PC-3 (cell line): Measurements from ENCODE around the gene AADACL2. TPM values are rescaled to one million over a fixed set of nuclear protein-coding genes. Genes with fewer than 3 reads are reported as not detected.
A peak's percentile ranks its signal among the peaks of the same experiment; 100 is the strongest.

Experiments used
- ATAC-seq: fragments of 200-7000 bp; cut with Tn5 transposase; 2 replicates; pipeline ENCODE4 v1.9.1; 2020; ENCODE audit warnings: mild to moderate bottlenecking, moderate library complexity
- BruUV-seq: library from RNA; stranded (reverse); fragments of 400-500 nt; replicated peaks from 2 replicates; lab custom pipeline; 2021; lab: Mats Ljungman, UMichigan
- CTCF ChIA-PET: fragments of 300-600 bp; sonication (Branson Sonifier 250); formaldehyde crosslinking; loops from one replicate; lab custom pipeline; 2022; ENCODE audit warnings: antibody characterized with exemption; lab: Charles Lee
- POLR2A ChIA-PET: fragments of 300-600 bp; sonication (Branson Sonifier 250); formaldehyde crosslinking; loops from one replicate; lab custom pipeline; 2022; ENCODE audit warnings: antibody characterized with exemption; ENCODE audit not compliant: unreplicated experiment; lab: Charles Lee
- DNase-seq: peaks from one replicate; pipeline ENCODE4 v3.0.0-alpha.2; 2015
- H2AFZ ChIP-seq: fragments of 300-600 bp; sonication (generic); 2 replicates; pipeline ENCODE4 v1.6.0; 2016; ENCODE audit warnings: antibody characterized with exemption, low read length
- H3F3A ChIP-seq: fragments of 300-600 bp; sonication (generic); one replicate; pipeline ENCODE4 v1.6.0; 2017; ENCODE audit warnings: antibody characterized with exemption, low read length, control low read depth, mild to moderate bottlenecking; ENCODE audit not compliant: unreplicated experiment
- H3K27ac ChIP-seq: fragments of 300-600 bp; sonication (generic); 2 replicates; pipeline ENCODE4 v1.5.1; 2016; ENCODE audit warnings: mild to moderate bottlenecking, low read length
- H3K27me3 ChIP-seq: fragments of 300-600 bp; sonication (generic); 2 replicates; pipeline ENCODE4 v1.6.1; 2016; ENCODE audit warnings: low read length, mixed read lengths
- H3K36me3 ChIP-seq: fragments of 300-600 bp; sonication (generic); 2 replicates; pipeline ENCODE4 v1.6.1; 2016; ENCODE audit warnings: low read depth, mixed run types, low read length, mixed read lengths
- H3K4me1 ChIP-seq: fragments of 300-600 bp; sonication (generic); 2 replicates; pipeline ENCODE4 v1.5.1; 2016; ENCODE audit warnings: low read length; ENCODE audit not compliant: insufficient read depth
- H3K4me2 ChIP-seq: fragments of 300-600 bp; sonication (generic); 2 replicates; pipeline ENCODE4 v1.6.0; 2016; ENCODE audit warnings: low read length
- H3K4me3 ChIP-seq: fragments of 300-600 bp; sonication (generic); 2 replicates; pipeline ENCODE4 v1.5.1; 2016; ENCODE audit warnings: mild to moderate bottlenecking, low read length, mixed read lengths
- H3K79me2 ChIP-seq: fragments of 300-600 bp; sonication (generic); 2 replicates; pipeline ENCODE4 v1.6.1; 2017; ENCODE audit warnings: low read length, mixed read lengths
- H3K9ac ChIP-seq: fragments of 300-600 bp; sonication (generic); 2 replicates; pipeline ENCODE4 v1.6.0; 2016; ENCODE audit warnings: mild to moderate bottlenecking, low read length
- H3K9me2 ChIP-seq: fragments of 300-600 bp; sonication (generic); replicated peaks from 2 replicates; pipeline ENCODE4 v1.6.1; 2016; ENCODE audit warnings: mixed run types, low read length, mixed read lengths
- H3K9me3 ChIP-seq: fragments of 300-600 bp; sonication (generic); 2 replicates; pipeline ENCODE4 v1.6.1; 2016; ENCODE audit warnings: low read length, mixed read lengths
- H4K20me1 ChIP-seq: fragments of 300-600 bp; sonication (generic); 2 replicates; pipeline ENCODE4 v1.6.1; 2016; ENCODE audit warnings: low read length, mixed read lengths
- EZH2 ChIP-seq: fragments of 300-600 bp; sonication (generic); IDR thresholded peaks from one replicate; pipeline ENCODE4 v1.6.1; 2017; ENCODE audit warnings: antibody characterized with exemption, mild to moderate bottlenecking, low read length; ENCODE audit not compliant: unreplicated experiment
- EZH2phosphoT487 ChIP-seq: fragments of 300-600 bp; sonication (generic); IDR thresholded peaks from 2 replicates; pipeline ENCODE4 v1.6.1; 2018; ENCODE audit warnings: mild to moderate bottlenecking, antibody characterized with exemption, low read length, borderline replicate concordance
- intact Hi-C: fragments of 100-400 bp; cut with micrococcal nuclease; formaldehyde crosslinking; loops from 2 replicates; pipeline ENCODE4 v1.9.0; 2023
- total RNA-seq: library from RNA; depleted of rRNA; stranded (reverse); fragments of >200 nt; gene quantifications from 2 replicates; pipeline ENCODE4 v1.2.3, GENCODE V29; 2014
- TF ChIP-seq, protein P1 (sequence below): fragments of 300-600 bp; sonication (generic); conservative IDR thresholded peaks from 2 replicates; pipeline ENCODE4 v1.5.1; 2017; ENCODE audit warnings: antibody characterized with exemption, low read depth, mild to moderate bottlenecking, low read length

Gene AADACL2
- total RNA-seq, 1 experiment from 2014 or later, result not detected

DNA sequence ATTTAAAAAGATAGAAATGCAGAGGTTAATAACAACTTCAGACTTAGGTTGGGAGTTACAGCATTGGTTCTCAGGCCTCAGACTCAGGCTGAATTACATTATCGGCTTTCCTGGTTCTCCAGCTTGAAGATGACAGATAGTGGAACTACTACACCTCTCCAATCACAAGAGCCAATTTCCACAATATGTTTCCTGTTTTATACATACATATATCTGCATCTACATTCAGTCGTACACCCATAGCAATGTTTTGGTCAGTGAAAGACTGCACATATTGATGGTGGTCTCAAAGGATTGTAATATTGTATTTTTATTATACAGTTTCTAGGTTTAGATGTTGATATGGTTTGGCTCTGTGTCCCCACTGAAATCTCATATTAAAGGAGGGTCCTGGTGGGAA, 35.4 kb downstream of the AADACL2 start:
- ATAC-seq (no peak), DNase-seq (no peak)
- H3K27ac ChIP-seq, result peak overlapping the region; percentile 88
- BruUV-seq, result no TSS peak
- no peaks in the 10 kb centered on the region for H3K27me3 ChIP-seq
- H3K4me2 ChIP-seq, result 0 out of 2 replicates have a peak overlapping the region, but pooled peaks have one; percentile 67
- no peak overlapping the region for H3K4me3 ChIP-seq
- no peaks in the 10 kb centered on the region for H3K9me3 ChIP-seq
- H3K9ac ChIP-seq, result peak overlapping the region; percentile 58
- no peaks in the 10 kb centered on the region for H3F3A ChIP-seq
- TF ChIP-seq, protein P1, sequence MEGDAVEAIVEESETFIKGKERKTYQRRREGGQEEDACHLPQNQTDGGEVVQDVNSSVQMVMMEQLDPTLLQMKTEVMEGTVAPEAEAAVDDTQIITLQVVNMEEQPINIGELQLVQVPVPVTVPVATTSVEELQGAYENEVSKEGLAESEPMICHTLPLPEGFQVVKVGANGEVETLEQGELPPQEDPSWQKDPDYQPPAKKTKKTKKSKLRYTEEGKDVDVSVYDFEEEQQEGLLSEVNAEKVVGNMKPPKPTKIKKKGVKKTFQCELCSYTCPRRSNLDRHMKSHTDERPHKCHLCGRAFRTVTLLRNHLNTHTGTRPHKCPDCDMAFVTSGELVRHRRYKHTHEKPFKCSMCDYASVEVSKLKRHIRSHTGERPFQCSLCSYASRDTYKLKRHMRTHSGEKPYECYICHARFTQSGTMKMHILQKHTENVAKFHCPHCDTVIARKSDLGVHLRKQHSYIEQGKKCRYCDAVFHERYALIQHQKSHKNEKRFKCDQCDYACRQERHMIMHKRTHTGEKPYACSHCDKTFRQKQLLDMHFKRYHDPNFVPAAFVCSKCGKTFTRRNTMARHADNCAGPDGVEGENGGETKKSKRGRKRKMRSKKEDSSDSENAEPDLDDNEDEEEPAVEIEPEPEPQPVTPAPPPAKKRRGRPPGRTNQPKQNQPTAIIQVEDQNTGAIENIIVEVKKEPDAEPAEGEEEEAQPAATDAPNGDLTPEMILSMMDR, result no peak
- no peak for TF ChIP-seq EZH2phosphoT487
- no peak for TF ChIP-seq EZH2
- no peaks in the 10 kb centered on the region for H4K20me1 ChIP-seq
- H3K4me1 ChIP-seq, result peaks cover 47% of the 10 kb centered on the region
- POLR2A ChIA-PET, result no interaction called here
- no peaks in the 10 kb centered on the region for H3K36me3 ChIP-seq
- H3K9me2 ChIP-seq, result no peaks in the 10 kb centered on the region
- H3K79me2 ChIP-seq, result no peaks in the 10 kb centered on the region
- H2AFZ ChIP-seq, result no peak overlapping the region
- CTCF ChIA-PET, result no interaction called here
- intact Hi-C loops, result no loop called here

- peak; percentile 21 for DNase-seq
- H3K27me3 ChIP-seq, result no peaks in the 10 kb centered on the region
- H3K9me2 ChIP-seq, result no peaks in the 10 kb centered on the region
- ChIA-PET CTCF (no interaction called here), POLR2A (no interaction called here)
- no peaks in the 10 kb centered on the region for H3K36me3 ChIP-seq
- peak overlapping the region; percentile 88 for H3K27ac ChIP-seq
- no peak for TF ChIP-seq EZH2phosphoT487
- no peak for TF ChIP-seq EZH2
- TF ChIP-seq, protein P1, result no peak
- H3K4me2 ChIP-seq, result peak overlapping the region; percentile 67
- intact Hi-C loops, result loop anchor here (1.0 to 2.0 kb wide), 3 partner anchors 23 to 337 kb away; no protein-coding TSS in a partner anchor
- H3F3A ChIP-seq, result no peaks in the 10 kb centered on the region
- H3K9ac ChIP-seq, result peak overlapping the region; percentile 65
- H4K20me1 ChIP-seq, result no peaks in the 10 kb centered on the region
- H3K79me2 ChIP-seq, result no peaks in the 10 kb centered on the region
- no peak overlapping the region for H3K4me3 ChIP-seq
- peak overlapping the region; percentile 44 for H2AFZ ChIP-seq
- 0 out of 2 replicates have a peak, but pooled peaks have one; percentile 5 for ATAC-seq
- BruUV-seq, result no TSS peak
- H3K4me1 ChIP-seq, result peaks cover 38% of the 10 kb centered on the region
- no peaks in the 10 kb centered on the region for H3K9me3 ChIP-seq
These were observed 37.2 kb downstream of the AADACL2 start for GRCh38 chr3:151770956-151771355.

DNA sequence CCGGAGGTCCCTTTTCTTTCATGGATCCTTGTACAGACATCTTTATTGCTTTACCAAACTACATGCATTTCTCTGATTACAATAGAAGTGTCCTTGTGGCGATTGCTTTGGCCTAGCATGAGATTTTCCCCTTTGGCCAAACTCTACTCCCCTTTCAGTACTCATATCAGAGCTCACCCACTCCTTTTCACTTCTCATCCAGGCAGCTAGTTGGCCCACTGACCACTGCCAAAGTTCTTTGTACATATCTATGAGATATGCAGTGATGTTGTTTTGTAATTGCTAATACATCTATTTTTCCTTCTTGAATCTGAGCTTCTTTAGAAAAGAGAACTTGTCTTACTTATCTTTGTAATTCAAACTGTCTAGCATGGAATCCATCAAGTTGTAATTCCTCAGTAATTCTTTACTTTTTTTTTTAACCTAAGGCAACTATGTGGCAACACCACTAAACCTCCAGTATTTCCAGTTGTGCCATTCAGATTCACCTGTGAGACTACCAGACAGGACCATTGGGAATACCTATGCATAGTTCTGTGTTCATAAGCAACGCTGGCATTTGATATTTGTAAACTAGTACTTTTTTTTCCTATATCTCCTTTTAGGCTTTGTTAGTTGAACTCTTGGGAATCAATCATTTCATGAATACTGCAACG, 39.2 kb downstream of the AADACL2 start:
- Histone ChIP-seq H3K4me2 (no peak overlapping the region), H3K4me1 (peaks cover 21% of the 10 kb centered on the region), H2AFZ (no peak overlapping the region), H3K27ac (no peak overlapping the region), H3K9ac (no peak overlapping the region), H3K36me3 (no peaks in the 10 kb centered on the region), H3K27me3 (no peaks in the 10 kb centered on the region), H3K9me2 (no peaks in the 10 kb centered on the region), H4K20me1 (no peaks in the 10 kb centered on the region), H3K4me3 (no peak overlapping the region), H3K79me2 (no peaks in the 10 kb centered on the region), H3K9me3 (no peaks in the 10 kb centered on the region), H3F3A (no peaks in the 10 kb centered on the region)
- DNase-seq, result no peak
- intact Hi-C loops, result no loop called here
- no TSS peak for BruUV-seq
- no peak for ATAC-seq
- ChIA-PET CTCF (interaction anchor here (0.5 kb wide), 1 partner anchor 111 kb away, joined by 3 read pairs; no protein-coding TSS in a partner anchor), POLR2A (no interaction called here)
- TF ChIP-seq EZH2phosphoT487 (no peak), EZH2 (no peak)
- TF ChIP-seq, protein P1, result no peak
